ENCODE measurements around the gene PTPRJ.

- no peak for TF ChIP-seq EZH2 (IDR thresholded peaks at IDR 0.05; ENCODE audit: borderline replicate concordance, low read depth, low read length, severe bottlenecking)
- TF ChIP-seq CTCF (IDR thresholded peaks at IDR 0.05; ENCODE audit: extremely low read depth in 1 of 2, insufficient read depth in 1 of 2, low read depth in 1 of 2, low read length in 2 of 2), result no peak
- no peak for TF ChIP-seq POLR2A (IDR thresholded peaks at IDR 0.05; ENCODE audit: low read depth, low read length)
- TF ChIP-seq POLR2AphosphoS5 (IDR thresholded peaks at IDR 0.05; ENCODE audit: insufficient read depth, low read depth, low read length), result no peak
- no peak for TF ChIP-seq JUN (IDR thresholded peaks at IDR 0.05; ENCODE audit: borderline replicate concordance, insufficient read depth, insufficient read length, low read depth)
- no peak for TF ChIP-seq MAX (IDR thresholded peaks at IDR 0.05; ENCODE audit: insufficient read depth, insufficient read length)
- TF ChIP-seq FOS (IDR thresholded peaks at IDR 0.05; ENCODE audit: borderline replicate concordance, insufficient read depth, low read length), result no peak
- no peak for TF ChIP-seq MYC (IDR thresholded peaks at IDR 0.05; ENCODE audit: low read depth, low read length)
Measured at GRCh38 chr11:48111891-48112290, 131.5 kb downstream of the PTPRJ start.

All from endothelial cell of umbilical vein (primary cell).